ENCODE results near the gene PAMR1. TPM values are rescaled to one million over a fixed set of nuclear protein-coding genes. Genes with fewer than 3 reads are reported as not detected.

PAMR1 gene
- total RNA-seq, 4 donors from 2014 or later = 0.34 to 9.2 (median 3.8) TPM

- Histone ChIP-seq H3K4me1 (peaks cover 0 to 21% (median 19%) of the 10 kb centered on the region in 3 donors), H3K36me3 (no peaks in the 10 kb centered on the region), H3K27me3 (no peaks in the 10 kb centered on the region), H3K9me3 (no peaks in the 10 kb centered on the region), H3K27ac (no peak overlapping the region), H3K4me3 (no peak overlapping the region)
- WGBS, 2 donors = 71 to 85% methylated on average over 4 of the region's 4 CpGs
- no peak for TF ChIP-seq POLR2A (IDR thresholded peaks at IDR 0.05)
- intact Hi-C loops (cut with DNase I) = no loop called here
- DNase-seq = no peak
These were observed 18.1 kb upstream of the PAMR1 start for GRCh38 chr11:35543481-35543880.

- peaks cover 0 to 21% (median 19%) of the 10 kb centered on the region in 3 donors for H3K4me1 ChIP-seq
- TF ChIP-seq CTCF (IDR thresholded peaks at IDR 0.05) = no peak
- no peak for TF ChIP-seq POLR2A (IDR thresholded peaks at IDR 0.05)
- H3K9me3 ChIP-seq = no peaks in the 10 kb centered on the region
- no peaks in the 10 kb centered on the region for H3K36me3 ChIP-seq
- no peak overlapping the region for H3K4me3 ChIP-seq
- WGBS, 2 donors = 20 to 25% methylated on average over 4 of the region's 4 CpGs
- intact Hi-C loops (cut with DNase I) = no loop called here
- H3K27me3 ChIP-seq = no peaks in the 10 kb centered on the region
- peak overlapping the region in 3 of 4 donors; percentile 25 to 71 (median 64) for H3K27ac ChIP-seq
- no peak for DNase-seq
These were observed 16.4 kb upstream of the PAMR1 start for GRCh38 chr11:35541621-35542375.

- TF ChIP-seq POLR2A (IDR thresholded peaks at IDR 0.05) (no peak), CTCF (IDR thresholded peaks at IDR 0.05) (no peak)
- Histone ChIP-seq H3K9me3 (no peaks in the 10 kb centered on the region), H3K27me3 (no peaks in the 10 kb centered on the region), H3K36me3 (no peaks in the 10 kb centered on the region), H3K27ac (peak overlapping the region in 2 of 4 donors; percentile 64 to 72), H3K4me1 (peaks cover 0 to 21% (median 19%) of the 10 kb centered on the region in 3 donors), H3K4me3 (no peak overlapping the region)
- DNase-seq = no peak
- WGBS, 2 donors = 66 to 81% methylated on average over 3 of the region's 3 CpGs
- intact Hi-C loops (cut with DNase I) = no loop called here
These were observed 15.1 kb upstream of the PAMR1 start for GRCh38 chr11:35540526-35540925.

GRCh38 chr11:35539781-35540281, 14.4 kb upstream of the PAMR1 start:
- Histone ChIP-seq H3K4me3 (no peak overlapping the region), H3K27me3 (no peaks in the 10 kb centered on the region), H3K36me3 (no peaks in the 10 kb centered on the region), H3K4me1 (peaks cover 0 to 21% (median 19%) of the 10 kb centered on the region in 3 donors), H3K27ac (peak overlapping the region in 2 of 4 donors; percentile 64 to 72), H3K9me3 (no peaks in the 10 kb centered on the region)
- TF ChIP-seq CTCF (IDR thresholded peaks at IDR 0.05) (no peak), POLR2A (IDR thresholded peaks at IDR 0.05) (no peak)
- WGBS, 2 donors = 44 to 49% methylated on average over 3 to 5 of the region's 7 CpGs
- intact Hi-C loops (cut with DNase I) = no loop called here
- no peak for DNase-seq

- TF ChIP-seq CTCF (IDR thresholded peaks at IDR 0.05) (no peak), POLR2A (IDR thresholded peaks at IDR 0.05) (no peak)
- 60 to 65% methylated on average over 3 of the region's 3 CpGs for WGBS, 2 donors
- no peak for DNase-seq
- Histone ChIP-seq H3K27ac (peak overlapping the region in 2 of 4 donors; percentile 64 to 72), H3K36me3 (no peaks in the 10 kb centered on the region), H3K4me3 (no peak overlapping the region), H3K4me1 (peaks cover 0 to 21% (median 19%) of the 10 kb centered on the region in 3 donors), H3K27me3 (no peaks in the 10 kb centered on the region), H3K9me3 (no peaks in the 10 kb centered on the region)
- intact Hi-C loops (cut with DNase I) = no loop called here
These were observed 13.8 kb upstream of the PAMR1 start for GRCh38 chr11:35539256-35539655.
